Left cardiac atrium (tissue), 4 donors: ENCODE data around the gene KRTAP2-3. TPM values are rescaled to one million over a fixed set of nuclear protein-coding genes. Genes with fewer than 3 reads are reported as not detected.
"Not testable (repeated sequence)": the region's sequence is repeated elsewhere in the genome, so short reads cannot be mapped to it uniquely, and the experiment has no call there.

ENCODE experiments used
- ATAC-seq, 2 donors: fragments of 200-7000 bp; cut with Tn5 transposase; one replicate each; pipeline ENCODE4 v1.9.1; 2020; ENCODE audit warnings: mild to moderate bottlenecking in 2 of 2, moderate library complexity in 2 of 2
- DNase-seq: peaks from one replicate; pipeline ENCODE4 v3.0.0-alpha.2; 2020
- intact Hi-C, 2 donors: fragments of 100-400 bp; cut with DNase I; formaldehyde crosslinking; loops; one replicate each; pipeline versions ENCODE4 v1.14.1 to v1.15.1; 2022 to 2023
- total RNA-seq, 2 donors: library from RNA; stranded (reverse); fragmentation: NEBNext Ultra II Directional; extraction: Animal tissue kit (Norgen Biotek cat#: 25700); gene quantifications; one replicate each; pipeline ENCODE4 v1.2.1, GENCODE V29; 2021
- donor health status: DM: no; HTN: yes; CAD: no.
- donor health status: DM: no; HTN: yes; CAD: no; lungs with severe emphysema.
- donor health status: DM: yes; HTN: yes; CAD: no.
- donor health status: Dilated cardiomyopathy.

Gene KRTAP2-3
- total RNA-seq, 2 donors from 2014 or later: not detected

GRCh38 chr17:41071606-41072360 is 11.9 kb upstream of the KRTAP2-3 start:
- intact Hi-C loops: no loop called here
- DNase-seq: no peak
- no peak for ATAC-seq

GRCh38 chr17:41069031-41069430 is 9.1 kb upstream of the KRTAP2-3 start:
- intact Hi-C loops: no loop called here
- ATAC-seq (no peak), DNase-seq (no peak)

DNA sequence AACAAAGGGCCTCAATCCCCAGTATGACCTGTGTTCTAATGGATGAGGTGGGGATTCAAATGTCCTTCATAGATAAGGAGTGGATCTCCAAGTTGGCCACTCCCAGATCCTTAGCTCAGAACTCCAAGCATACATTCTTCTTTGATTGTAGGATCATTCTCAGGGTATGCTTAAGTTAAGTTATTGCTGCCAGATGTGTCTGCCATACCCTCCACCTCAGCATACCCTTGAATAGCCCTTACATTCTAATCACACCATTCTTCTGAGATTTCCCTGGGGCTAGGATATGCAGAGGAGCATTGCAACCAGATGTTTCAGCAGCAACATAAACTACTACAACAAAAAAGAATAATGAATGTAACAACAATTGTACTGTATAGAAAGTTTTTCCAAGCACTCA is 7.4 kb upstream of the KRTAP2-3 start:
- ATAC-seq (no peak), DNase-seq (no peak)
- intact Hi-C loops: no loop called here

GRCh38 chr17:41065829-41066624 is 6.1 kb upstream of the KRTAP2-3 start, which contains the start of gene KRTAP2-4:
TSS of gene KRTAP2-4 (minus strand) at chr17:41065879. CDS start at chr17:41065845, 34 bp downstream.
- ATAC-seq (no peak), DNase-seq (no peak)
- intact Hi-C loops: no loop called here

DNA sequence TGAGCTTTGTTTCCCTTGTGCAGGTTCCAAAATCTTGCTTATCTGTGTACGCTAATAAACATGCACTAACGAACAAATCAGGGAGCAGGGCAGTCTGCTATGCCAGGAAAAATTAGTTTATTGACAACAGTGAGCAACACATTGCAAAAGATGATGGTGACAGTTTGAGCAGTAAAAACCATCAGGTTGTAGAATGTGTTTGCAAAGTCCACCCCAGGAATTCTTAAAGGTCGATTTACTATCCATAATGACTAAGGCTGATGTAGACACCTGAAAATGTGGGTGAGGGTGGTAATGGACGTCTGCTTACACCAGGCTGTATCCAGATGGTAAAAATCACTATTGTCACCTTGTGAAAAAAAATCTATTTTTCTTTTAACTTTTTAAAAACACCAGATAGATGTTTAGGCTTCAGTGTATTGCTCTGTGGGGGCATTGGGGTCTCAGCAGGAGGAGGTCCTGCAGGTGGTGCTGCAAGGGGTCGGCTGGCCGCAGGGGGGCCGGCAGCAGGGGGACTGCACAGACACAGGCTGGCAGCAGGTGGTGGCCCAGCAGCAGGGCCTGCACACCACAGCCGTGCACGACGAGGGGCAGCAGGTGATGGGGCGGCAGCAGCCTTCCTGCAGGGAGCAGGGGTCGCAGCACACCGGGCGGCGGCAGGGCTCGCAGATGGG is 5.2 kb upstream of the KRTAP2-3 start:
- ATAC-seq, intact Hi-C loops, DNase-seq: not testable (repeated sequence)

DNA sequence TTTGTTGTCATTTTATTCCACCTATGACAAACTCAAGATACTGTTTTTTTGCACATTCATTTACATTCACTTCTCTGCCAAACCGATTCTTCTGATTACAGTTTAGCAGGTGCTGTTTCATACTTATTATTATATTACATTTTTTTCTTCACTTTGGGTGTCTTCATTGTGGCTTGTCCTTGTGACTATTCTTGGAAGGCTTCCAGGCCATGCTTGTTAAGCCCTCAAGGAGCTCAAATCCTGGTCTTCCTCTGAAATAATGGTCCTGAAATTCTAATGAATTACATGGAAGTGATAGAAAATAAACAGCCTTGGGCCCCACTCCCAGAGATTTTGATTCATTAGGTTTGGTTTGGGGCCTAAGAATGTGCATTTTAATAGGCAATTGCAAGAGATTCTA is 4.4 kb upstream of the KRTAP2-3 start:
- no peak for ATAC-seq
- DNase-seq: no peak
- intact Hi-C loops: no loop called here

DNA sequence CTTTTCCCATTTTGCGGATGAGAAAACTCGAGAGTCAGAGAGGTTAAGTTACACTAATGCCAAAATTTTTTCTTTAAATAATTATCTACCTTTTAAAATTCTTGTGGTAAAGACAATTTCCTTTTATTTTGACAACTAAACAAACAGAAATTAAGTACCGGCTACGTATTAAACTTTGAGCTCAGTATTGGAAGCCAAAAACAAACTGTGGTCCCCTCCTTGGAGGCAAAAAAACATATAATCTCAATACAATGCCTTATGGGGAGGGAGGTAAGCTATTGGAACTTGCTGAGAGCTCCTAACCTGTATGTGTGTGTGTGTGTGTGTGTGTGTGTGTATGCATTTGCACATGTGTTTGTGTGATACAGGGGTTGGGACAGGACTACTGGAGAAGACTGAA is 3.5 kb upstream of the KRTAP2-3 start:
- DNase-seq (no peak), ATAC-seq (no peak)
- intact Hi-C loops: no loop called here

GRCh38 chr17:41061964-41062363 is 2.0 kb upstream of the KRTAP2-3 start:
- no peak for DNase-seq
- no peak for ATAC-seq
- intact Hi-C loops: no loop called here

DNA sequence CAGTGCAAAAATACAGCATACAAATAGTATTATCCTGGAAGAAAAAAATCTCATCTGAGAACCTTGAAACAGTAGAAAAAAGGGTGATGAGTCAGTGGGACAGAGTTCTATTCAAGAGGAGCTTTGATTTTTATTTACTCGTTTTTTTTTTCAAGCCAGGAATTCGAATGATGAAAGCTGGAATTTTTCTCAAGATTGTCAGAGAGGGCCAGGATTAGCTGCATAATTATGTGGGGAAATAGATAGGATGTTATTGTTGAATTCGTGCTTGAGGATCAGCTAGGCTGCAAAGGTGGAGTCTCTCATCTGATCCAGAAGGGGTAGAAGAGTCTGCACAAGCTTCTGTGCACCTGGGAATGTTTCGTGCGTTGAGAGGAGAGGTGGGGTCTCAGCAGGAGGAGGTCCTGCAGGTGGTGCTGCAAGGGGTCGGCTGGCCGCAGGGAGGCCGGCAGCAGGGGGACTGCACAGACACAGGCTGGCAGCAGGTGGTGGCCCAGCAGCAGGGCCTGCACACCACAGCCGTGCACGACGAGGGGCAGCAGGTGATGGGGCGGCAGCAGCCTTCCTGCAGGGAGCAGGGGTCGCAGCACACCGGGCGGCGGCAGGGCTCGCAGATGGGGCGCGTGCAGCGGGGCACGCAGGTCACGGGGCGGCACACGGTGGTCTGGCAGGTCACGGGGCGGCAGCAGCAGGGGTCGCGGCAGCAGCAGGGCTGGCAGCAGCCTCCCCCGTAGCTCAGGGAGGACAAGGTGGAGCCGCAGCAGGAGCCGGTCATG is 450 bp downstream of the KRTAP2-3 start:
- intact Hi-C loops, ATAC-seq, DNase-seq: not testable (repeated sequence)

GRCh38 chr17:41058741-41059140 is 1.2 kb downstream of the KRTAP2-3 start:
- DNase-seq: no peak
- ATAC-seq: no peak
- intact Hi-C loops: no loop called here

DNA sequence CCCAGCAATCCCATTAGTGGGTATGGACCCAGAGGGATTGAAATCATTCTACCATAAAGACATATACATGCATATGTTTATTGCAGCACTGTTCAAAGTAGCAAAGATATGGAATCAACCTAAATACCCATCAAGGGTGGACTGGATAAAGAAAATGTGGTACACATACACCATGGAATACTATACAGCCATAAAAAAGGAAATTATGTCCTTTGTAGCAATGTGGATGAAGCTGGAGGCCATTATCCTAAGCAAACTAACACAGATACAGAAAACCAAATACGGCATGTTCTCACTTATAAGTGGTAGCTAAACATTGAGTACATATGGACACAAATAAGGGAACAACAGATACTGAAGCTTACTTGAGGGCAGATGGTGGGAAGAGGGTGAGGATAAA is 2.4 kb downstream of the KRTAP2-3 start:
- no peak for ATAC-seq
- intact Hi-C loops: no loop called here
- no peak for DNase-seq

DNA sequence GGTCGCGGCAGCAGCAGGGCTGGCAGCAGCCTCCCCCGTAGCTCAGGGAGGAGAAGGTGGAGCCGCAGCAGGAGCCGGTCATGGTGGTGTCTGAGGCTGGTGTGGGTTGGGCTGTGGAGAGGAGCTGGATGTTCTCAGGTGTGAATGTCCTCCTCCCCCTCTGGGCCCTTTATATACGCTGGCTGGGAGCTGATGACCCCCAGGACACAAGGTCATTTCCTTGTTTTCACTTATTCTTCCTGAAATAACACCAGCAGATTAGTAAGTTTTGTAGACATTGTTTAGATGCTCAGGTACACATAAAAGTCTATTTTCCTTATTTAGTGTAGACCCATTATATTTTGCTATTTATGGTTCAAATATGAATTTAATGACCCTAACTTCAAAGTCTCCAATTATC is 4.8 kb downstream of the KRTAP2-3 start, which contains the start of gene KRTAP2-2:
Gene KRTAP2-2, minus strand, starts transcription at position 101 of the 400 bp plus-strand sequence. Its CDS starts 19 bp downstream, at position 82.
- DNase-seq, intact Hi-C loops, ATAC-seq: not testable (repeated sequence)

DNA sequence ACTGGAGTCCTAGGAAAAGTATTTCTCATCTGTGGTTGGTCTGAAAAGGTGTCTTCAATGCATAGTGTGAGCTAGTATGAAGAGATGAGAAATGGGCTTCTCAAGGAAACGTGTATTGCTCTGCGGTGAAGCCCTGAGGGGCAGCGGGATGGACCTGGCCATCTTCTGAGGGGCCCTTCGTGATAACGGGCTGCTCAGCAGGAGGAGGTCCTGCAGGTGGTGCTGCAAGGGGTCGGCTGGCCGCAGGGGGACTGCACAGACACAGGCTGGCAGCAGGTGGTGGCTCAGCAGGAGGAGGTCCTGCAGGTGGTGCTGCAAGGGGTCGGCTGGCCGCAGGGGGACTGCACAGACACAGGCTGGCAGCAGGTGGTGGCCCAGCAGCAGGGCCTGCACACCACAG is 5.4 kb downstream of the KRTAP2-3 start:
- DNase-seq, intact Hi-C loops, ATAC-seq: not testable (repeated sequence)

- intact Hi-C loops: no loop called here
- no peak for ATAC-seq
- DNase-seq: no peak
Measured at GRCh38 chr17:41054025-41054424, 5.9 kb downstream of the KRTAP2-3 start.

- intact Hi-C loops: no loop called here
- ATAC-seq (no peak), DNase-seq (no peak)
Measured at GRCh38 chr17:41052566-41052965, 7.3 kb downstream of the KRTAP2-3 start.

GRCh38 chr17:41049110-41049509 is 10.8 kb downstream of the KRTAP2-3 start:
- intact Hi-C loops: no loop called here
- DNase-seq: no peak
- ATAC-seq: no peak

GRCh38 chr17:41048441-41048840 is 11.5 kb downstream of the KRTAP2-3 start:
- no peak for ATAC-seq
- DNase-seq: no peak
- intact Hi-C loops: no loop called here

- DNase-seq, intact Hi-C loops, ATAC-seq: not testable (repeated sequence)
Measured at GRCh38 chr17:41046735-41047465, 13.0 kb downstream of the KRTAP2-3 start, which contains the start of gene KRTAP2-1. TSS of gene KRTAP2-1 (minus strand) at chr17:41047316. CDS start at chr17:41047267, 49 bp downstream.
